ENCODE data around the gene ANAPC4.

- TF ChIP-seq RAD21 (CRISPR knock-in tag; IDR thresholded peaks at IDR 0.05) (peak; percentile 41; the same call in 1 of the 2 replicates), CTCF (CRISPR knock-in tag; IDR thresholded peaks at IDR 0.05) (peak; percentile 14; the same call in 1 of the 2 replicates), IRF1 (CRISPR knock-in tag; IDR thresholded peaks at IDR 0.05; ENCODE audit: low read depth) (no peak), HIVEP1 (CRISPR knock-in tag; IDR thresholded peaks at IDR 0.05) (no peak), ZBTB4 (CRISPR knock-in tag; IDR thresholded peaks at IDR 0.05; ENCODE audit: borderline replicate concordance) (no peak), FOXJ3 (CRISPR knock-in tag; IDR thresholded peaks at IDR 0.05; ENCODE audit: borderline replicate concordance) (no peak), HOXA3 (CRISPR knock-in tag; IDR thresholded peaks at IDR 0.05) (peak; percentile 61; the same call in 1 of the 2 replicates), ZNF451 (CRISPR knock-in tag; IDR thresholded peaks at IDR 0.05) (no peak), TFDP1 (CRISPR knock-in tag; IDR thresholded peaks at IDR 0.05; ENCODE audit: borderline replicate concordance) (peak; percentile 67; the same call in 1 of the 2 replicates), POLR2A (IDR thresholded peaks at IDR 0.05; ENCODE audit: insufficient read depth in 1 of 2, low read depth in 2 of 2, low read length in 2 of 2) (peak; percentile 85 to 87), NR2F2 (IDR thresholded peaks at IDR 0.05; ENCODE audit: borderline replicate concordance, low read depth) (no peak), E2F5 (CRISPR knock-in tag; conservative IDR thresholded peaks at IDR 0.05) (no peak), KLF13 (CRISPR knock-in tag; IDR thresholded peaks at IDR 0.05) (no peak)
Measured at GRCh38 chr4:25376754-25377571, at the start of gene ANAPC4.
